Astrocyte (in vitro differentiated cells and primary cell): Measurements from ENCODE around the gene BCL2. TPM values are rescaled to one million over a fixed set of nuclear protein-coding genes. Genes with fewer than 3 reads are reported as not detected.

Source experiments
- DNase-seq: peaks from one replicate; pipeline ENCODE4 v3.0.0-alpha.2; 2010; ENCODE audit warnings: low read depth
- FAIRE-seq: peaks from 2 replicates; lab custom pipeline; 2011; peaks lifted over from hg19 to GRCh38; lab: Jason Lieb, UNC
- H2AFZ ChIP-seq: 2 replicates; pipeline ENCODE4 v1.6.0; 2012; ENCODE audit warnings: low read depth, low read length, inconsistent platforms
- H3K27ac ChIP-seq: 2 replicates; pipeline ENCODE4 v1.5.1; 2011; ENCODE audit warnings: low read depth, low read length, inconsistent platforms
- H3K27me3 ChIP-seq: 2 replicates; pipeline ENCODE4 v1.6.0; 2011; ENCODE audit warnings: low read length, inconsistent platforms; ENCODE audit not compliant: insufficient read depth
- H3K36me3 ChIP-seq: 2 replicates; pipeline ENCODE4 v1.5.1; 2011; ENCODE audit warnings: low read length, inconsistent platforms; ENCODE audit not compliant: insufficient read depth
- H3K4me1 ChIP-seq: 2 replicates; pipeline ENCODE4 v1.5.1; 2011; ENCODE audit warnings: low read length, inconsistent platforms; ENCODE audit not compliant: insufficient read depth
- H3K4me2 ChIP-seq: 2 replicates; pipeline ENCODE4 v1.6.0; 2012; ENCODE audit warnings: low read length, inconsistent platforms
- H3K4me3 ChIP-seq: 2 replicates; pipeline ENCODE4 v1.5.1; 2011; ENCODE audit warnings: low read depth, mild to moderate bottlenecking, low read length, inconsistent platforms; ENCODE audit not compliant: insufficient read depth
- H3K79me2 ChIP-seq: 2 replicates; pipeline ENCODE4 v1.6.0; 2012; ENCODE audit warnings: mild to moderate bottlenecking, low read length, inconsistent platforms; ENCODE audit not compliant: insufficient read depth
- H3K9ac ChIP-seq: 2 replicates; pipeline ENCODE4 v1.6.0; 2012; ENCODE audit warnings: mild to moderate bottlenecking, low read length, inconsistent platforms
- H3K9me3 ChIP-seq: 2 replicates; pipeline ENCODE4 v1.5.1; 2012; ENCODE audit warnings: low read depth, mild to moderate bottlenecking, low read length, inconsistent platforms; ENCODE audit not compliant: insufficient read depth
- H4K20me1 ChIP-seq: 2 replicates; pipeline ENCODE4 v1.6.0; 2012; ENCODE audit warnings: low read length, inconsistent platforms; ENCODE audit not compliant: insufficient read depth
- H3K27ac Mint-ChIP-seq: one replicate; pipeline ENCODE4 v1.8.0; 2021; ENCODE audit warnings: mild to moderate bottlenecking, mixed read lengths; ENCODE audit not compliant: unreplicated experiment
- H3K27me3 Mint-ChIP-seq: one replicate; pipeline ENCODE4 v1.8.0; 2021; ENCODE audit warnings: low read depth, mixed read lengths; ENCODE audit not compliant: unreplicated experiment
- H3K36me3 Mint-ChIP-seq: one replicate; pipeline ENCODE4 v1.8.0; 2021; ENCODE audit warnings: low read depth, mixed read lengths; ENCODE audit not compliant: unreplicated experiment
- H3K4me1 Mint-ChIP-seq: one replicate; pipeline ENCODE4 v1.8.0; 2021; ENCODE audit warnings: low read depth, mixed read lengths; ENCODE audit not compliant: unreplicated experiment
- H3K4me3 Mint-ChIP-seq: one replicate; pipeline ENCODE4 v1.8.0; 2021; ENCODE audit warnings: mild to moderate bottlenecking, moderate library complexity, mixed read lengths; ENCODE audit not compliant: unreplicated experiment
- H3K9me3 Mint-ChIP-seq: one replicate; pipeline ENCODE4 v1.8.0; 2021; ENCODE audit warnings: mild to moderate bottlenecking, mixed read lengths; ENCODE audit not compliant: unreplicated experiment
- EZH2 ChIP-seq: IDR thresholded peaks from 2 replicates; pipeline ENCODE4 v1.6.1; 2012; ENCODE audit warnings: mild to moderate bottlenecking, low read length, inconsistent platforms; ENCODE audit not compliant: insufficient read depth
- total RNA-seq: library from RNA; stranded (reverse); gene quantifications from 2 replicates; pipeline ENCODE4 v1.2.1, GENCODE V29; 2021
- TF ChIP-seq, protein P1 (sequence below): IDR thresholded peaks from 2 replicates; pipeline ENCODE4 v1.5.1; 2011; ENCODE audit warnings: low read depth, mild to moderate bottlenecking, inconsistent platforms, low read length, moderate library complexity; ENCODE audit not compliant: insufficient read depth

The BCL2 gene
- total RNA-seq, 1 donor from 2014 or later = 1.7 TPM

DNA sequence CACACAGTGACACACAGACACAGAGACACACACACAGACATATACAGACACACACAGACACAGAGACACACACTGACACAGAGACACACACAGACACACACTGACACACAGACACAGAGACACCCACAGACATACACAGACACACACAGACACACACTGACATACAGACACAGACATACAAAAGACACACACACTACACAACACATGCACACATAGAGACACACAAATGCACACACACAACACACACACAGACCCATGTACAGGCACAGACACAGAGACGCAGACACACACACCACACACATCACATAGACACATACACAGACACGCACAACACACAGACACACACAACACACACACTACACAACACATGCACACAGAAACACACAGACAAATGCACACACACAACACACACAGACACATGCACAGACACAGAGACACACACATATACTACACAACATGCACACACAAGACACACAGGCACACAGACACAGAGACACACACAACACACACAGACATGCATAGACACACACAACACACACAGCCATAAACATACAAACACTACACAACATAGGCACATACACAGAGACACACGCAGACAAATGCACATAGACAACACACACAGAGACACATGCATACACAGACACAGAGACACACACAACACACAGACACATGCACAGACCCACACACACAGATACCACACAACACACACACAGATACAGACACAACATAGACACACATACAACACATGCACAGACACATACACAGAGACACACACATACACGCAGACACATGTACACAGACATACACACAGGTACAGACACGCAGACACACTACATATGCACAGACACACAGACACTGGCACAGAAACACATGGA lies 120.5 kb downstream of the BCL2 start:
- Histone ChIP-seq H3K27ac (no peak overlapping the region), H3K9ac (peak overlapping the region; percentile 8), H3K4me3 (no peak overlapping the region), H2AFZ (no peak overlapping the region), H4K20me1 (peaks cover 14% of the 10 kb centered on the region), H3K36me3 (no peaks in the 10 kb centered on the region), H3K4me1 (no peaks in the 10 kb centered on the region), H3K4me2 (no peak overlapping the region), H3K27me3 (no peaks in the 10 kb centered on the region), H3K79me2 (no peaks in the 10 kb centered on the region), H3K9me3 (no peaks in the 10 kb centered on the region)
- H3K27ac Mint-ChIP-seq = no peak overlapping the region
- FAIRE-seq (peak; percentile 75), DNase-seq (no peak)
- no peak overlapping the region for H3K4me3 Mint-ChIP-seq
- H3K27me3 Mint-ChIP-seq = no peaks in the 10 kb centered on the region
- no peaks in the 10 kb centered on the region for H3K36me3 Mint-ChIP-seq
- TF ChIP-seq, protein P1, sequence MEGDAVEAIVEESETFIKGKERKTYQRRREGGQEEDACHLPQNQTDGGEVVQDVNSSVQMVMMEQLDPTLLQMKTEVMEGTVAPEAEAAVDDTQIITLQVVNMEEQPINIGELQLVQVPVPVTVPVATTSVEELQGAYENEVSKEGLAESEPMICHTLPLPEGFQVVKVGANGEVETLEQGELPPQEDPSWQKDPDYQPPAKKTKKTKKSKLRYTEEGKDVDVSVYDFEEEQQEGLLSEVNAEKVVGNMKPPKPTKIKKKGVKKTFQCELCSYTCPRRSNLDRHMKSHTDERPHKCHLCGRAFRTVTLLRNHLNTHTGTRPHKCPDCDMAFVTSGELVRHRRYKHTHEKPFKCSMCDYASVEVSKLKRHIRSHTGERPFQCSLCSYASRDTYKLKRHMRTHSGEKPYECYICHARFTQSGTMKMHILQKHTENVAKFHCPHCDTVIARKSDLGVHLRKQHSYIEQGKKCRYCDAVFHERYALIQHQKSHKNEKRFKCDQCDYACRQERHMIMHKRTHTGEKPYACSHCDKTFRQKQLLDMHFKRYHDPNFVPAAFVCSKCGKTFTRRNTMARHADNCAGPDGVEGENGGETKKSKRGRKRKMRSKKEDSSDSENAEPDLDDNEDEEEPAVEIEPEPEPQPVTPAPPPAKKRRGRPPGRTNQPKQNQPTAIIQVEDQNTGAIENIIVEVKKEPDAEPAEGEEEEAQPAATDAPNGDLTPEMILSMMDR = no peak
- no peak for TF ChIP-seq EZH2
- no peaks in the 10 kb centered on the region for H3K9me3 Mint-ChIP-seq
- H3K4me1 Mint-ChIP-seq = no peaks in the 10 kb centered on the region

DNA sequence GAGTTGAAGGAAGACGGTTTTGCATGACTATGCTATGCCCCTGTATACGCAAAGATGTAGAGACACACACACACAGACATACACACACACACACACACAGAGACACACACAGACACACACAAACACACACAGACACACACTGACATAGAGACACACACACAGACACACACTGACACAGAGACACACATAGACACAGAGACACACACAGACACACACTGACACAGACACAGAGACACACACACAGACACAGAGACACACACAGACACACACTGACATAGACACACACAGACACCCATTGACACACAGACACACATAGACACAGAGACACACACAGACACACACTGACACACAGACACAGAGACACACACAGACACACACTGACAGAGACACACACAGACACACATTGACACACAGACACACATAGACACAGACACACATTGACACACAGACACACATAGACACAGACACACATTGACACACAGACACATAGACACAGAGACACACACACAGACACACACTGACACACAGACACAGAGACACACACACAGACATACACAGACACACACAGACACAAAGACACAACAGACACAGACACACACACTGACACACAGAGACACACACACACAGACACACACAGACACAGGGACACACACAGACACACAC lies 121.3 kb downstream of the BCL2 start:
- Histone ChIP-seq H2AFZ (no peak overlapping the region), H3K36me3 (no peaks in the 10 kb centered on the region), H3K27ac (no peak overlapping the region), H3K9ac (peak overlapping the region; percentile 8), H3K4me2 (no peak overlapping the region), H3K4me1 (no peaks in the 10 kb centered on the region), H3K4me3 (no peak overlapping the region), H3K79me2 (no peaks in the 10 kb centered on the region), H4K20me1 (peaks cover 14% of the 10 kb centered on the region), H3K9me3 (no peaks in the 10 kb centered on the region), H3K27me3 (no peaks in the 10 kb centered on the region)
- Mint-ChIP-seq H3K4me1 (no peaks in the 10 kb centered on the region), H3K4me3 (no peak overlapping the region), H3K9me3 (no peaks in the 10 kb centered on the region), H3K36me3 (no peaks in the 10 kb centered on the region), H3K27me3 (no peaks in the 10 kb centered on the region), H3K27ac (no peak overlapping the region)
- FAIRE-seq = peak; percentile 23
- DNase-seq = no peak
- TF ChIP-seq, protein P1 = no peak
- TF ChIP-seq EZH2 = no peak
